ENCODE results near the gene MAN2B1.
"Not testable (repeated sequence)": the region's sequence is repeated elsewhere in the genome, so short reads cannot be mapped to it uniquely, and the experiment has no call there.

The MAN2B1 gene

GRCh38 chr19:12666265-12667048 lies at the start of gene MAN2B1, which contains the start of gene WDR83:
TSS of gene MAN2B1 (minus strand) at chr19:12666742. CDS start at chr19:12666701, 41 bp downstream.
TSS of gene WDR83 (plus strand) at chr19:12666807. CDS start at chr19:12669791, 2,984 bp downstream.
- Histone ChIP-seq H3K27ac (ENCODE audit: low read depth, low read length) (peak within 1 kb of the TSS; percentile 73), H3K4me3 (ENCODE audit: low read depth in 1 of 2, low read length in 2 of 2) (peak within 1 kb of the TSS; percentile 72 to 94), H3K9ac (ENCODE audit: low read length) (peak within 1 kb of the TSS; percentile 96), H3K9me3 (ENCODE audit: low read length) (no peaks in the 10 kb centered on the region), H3K27me3 (ENCODE audit: control insufficient read depth in 1 of 2, insufficient read depth in 2 of 2, low read length in 2 of 2) (no peaks in the 10 kb centered on the region), H3K4me1 (ENCODE audit: insufficient read depth, low read length) (peaks cover 40% of the 10 kb centered on the region), H3K36me3 (ENCODE audit: insufficient read depth, low read length) (peaks cover 18% of the 10 kb centered on the region)

- Histone ChIP-seq H3K4me1 (ENCODE audit: insufficient read depth, low read length) (peaks cover 14% of the 10 kb centered on the region), H3K4me3 (ENCODE audit: low read depth in 1 of 2, low read length in 2 of 2) (no peak overlapping the region), H3K27me3 (ENCODE audit: control insufficient read depth in 1 of 2, insufficient read depth in 2 of 2, low read length in 2 of 2) (no peaks in the 10 kb centered on the region), H3K36me3 (ENCODE audit: insufficient read depth, low read length) (peaks cover 48% of the 10 kb centered on the region), H3K27ac (ENCODE audit: low read depth, low read length) (no peak overlapping the region), H3K9me3 (ENCODE audit: low read length) (no peaks in the 10 kb centered on the region), H3K9ac (ENCODE audit: low read length) (no peak overlapping the region)
Observed at GRCh38 chr19:12715929-12716328, 49.4 kb upstream of the MAN2B1 start.

GRCh38 chr19:12715102-12715501 lies 48.6 kb upstream of the MAN2B1 start:
- H3K4me3 ChIP-seq (ENCODE audit: low read depth in 1 of 2, low read length in 2 of 2) = no peak overlapping the region
- peaks cover 7% of the 10 kb centered on the region for H3K4me1 ChIP-seq (ENCODE audit: insufficient read depth, low read length)
- no peak overlapping the region for H3K9ac ChIP-seq (ENCODE audit: low read length)
- peaks cover 56% of the 10 kb centered on the region for H3K36me3 ChIP-seq (ENCODE audit: insufficient read depth, low read length)
- no peaks in the 10 kb centered on the region for H3K27me3 ChIP-seq (ENCODE audit: control insufficient read depth in 1 of 2, insufficient read depth in 2 of 2, low read length in 2 of 2)
- H3K9me3 ChIP-seq (ENCODE audit: low read length) = no peaks in the 10 kb centered on the region
- H3K27ac ChIP-seq (ENCODE audit: low read depth, low read length) = no peak overlapping the region

- H3K9me3 ChIP-seq (ENCODE audit: low read length); H3K4me1 ChIP-seq (ENCODE audit: insufficient read depth, low read length); H3K27me3 ChIP-seq (ENCODE audit: control insufficient read depth in 1 of 2, insufficient read depth in 2 of 2, low read length in 2 of 2); H3K27ac ChIP-seq (ENCODE audit: low read depth, low read length); H3K9ac ChIP-seq (ENCODE audit: low read length); H3K4me3 ChIP-seq (ENCODE audit: low read depth in 1 of 2, low read length in 2 of 2): not testable (repeated sequence)
- H3K36me3 ChIP-seq (ENCODE audit: insufficient read depth, low read length) = peaks cover 64% of the 10 kb centered on the region
Observed at GRCh38 chr19:12713304-12713703, 46.8 kb upstream of the MAN2B1 start.

GRCh38 chr19:12712077-12712476 lies 45.5 kb upstream of the MAN2B1 start:
- H3K36me3 ChIP-seq (ENCODE audit: insufficient read depth, low read length) = peaks cover 71% of the 10 kb centered on the region
- H3K4me3 ChIP-seq (ENCODE audit: low read depth in 1 of 2, low read length in 2 of 2); H3K9ac ChIP-seq (ENCODE audit: low read length); H3K9me3 ChIP-seq (ENCODE audit: low read length); H3K27ac ChIP-seq (ENCODE audit: low read depth, low read length); H3K4me1 ChIP-seq (ENCODE audit: insufficient read depth, low read length); H3K27me3 ChIP-seq (ENCODE audit: control insufficient read depth in 1 of 2, insufficient read depth in 2 of 2, low read length in 2 of 2): not testable (repeated sequence)

GRCh38 chr19:12711187-12711586 lies 44.6 kb upstream of the MAN2B1 start:
- no peaks in the 10 kb centered on the region for H3K9me3 ChIP-seq (ENCODE audit: low read length)

GRCh38 chr19:12708641-12709040 lies 42.1 kb upstream of the MAN2B1 start:
- no peaks in the 10 kb centered on the region for H3K4me1 ChIP-seq (ENCODE audit: insufficient read depth, low read length)
- H3K4me3 ChIP-seq (ENCODE audit: low read depth in 1 of 2, low read length in 2 of 2) = no peak overlapping the region
- H3K27ac ChIP-seq (ENCODE audit: low read depth, low read length) = no peak overlapping the region
- H3K9me3 ChIP-seq (ENCODE audit: low read length) = no peaks in the 10 kb centered on the region
- no peak overlapping the region for H3K9ac ChIP-seq (ENCODE audit: low read length)
- H3K27me3 ChIP-seq (ENCODE audit: control insufficient read depth in 1 of 2, insufficient read depth in 2 of 2, low read length in 2 of 2) = no peaks in the 10 kb centered on the region
- peaks cover 68% of the 10 kb centered on the region for H3K36me3 ChIP-seq (ENCODE audit: insufficient read depth, low read length)

More at GRCh38 chr19:12711187-12711586, 44.6 kb upstream of the MAN2B1 start:
- H3K36me3 ChIP-seq (ENCODE audit: insufficient read depth, low read length) = peaks cover 73% of the 10 kb centered on the region
- no peak overlapping the region for H3K9ac ChIP-seq (ENCODE audit: low read length)
- H3K27me3 ChIP-seq (ENCODE audit: control insufficient read depth in 1 of 2, insufficient read depth in 2 of 2, low read length in 2 of 2) = no peaks in the 10 kb centered on the region
- H3K4me3 ChIP-seq (ENCODE audit: low read depth in 1 of 2, low read length in 2 of 2) = no peak overlapping the region
- no peak overlapping the region for H3K27ac ChIP-seq (ENCODE audit: low read depth, low read length)
- H3K4me1 ChIP-seq (ENCODE audit: insufficient read depth, low read length) = no peaks in the 10 kb centered on the region

GRCh38 chr19:12706332-12706718 lies 39.8 kb upstream of the MAN2B1 start:
- Histone ChIP-seq H3K4me1 (ENCODE audit: insufficient read depth, low read length) (no peaks in the 10 kb centered on the region), H3K27me3 (ENCODE audit: control insufficient read depth in 1 of 2, insufficient read depth in 2 of 2, low read length in 2 of 2) (no peaks in the 10 kb centered on the region), H3K36me3 (ENCODE audit: insufficient read depth, low read length) (peaks cover 82% of the 10 kb centered on the region)

GRCh38 chr19:12705654-12706331 lies 39.3 kb upstream of the MAN2B1 start:
- Histone ChIP-seq H3K9ac (ENCODE audit: low read length) (no peak overlapping the region), H3K4me1 (ENCODE audit: insufficient read depth, low read length) (no peaks in the 10 kb centered on the region), H3K27ac (ENCODE audit: low read depth, low read length) (no peak overlapping the region), H3K9me3 (ENCODE audit: low read length) (no peaks in the 10 kb centered on the region), H3K4me3 (ENCODE audit: low read depth in 1 of 2, low read length in 2 of 2) (no peak overlapping the region), H3K36me3 (ENCODE audit: insufficient read depth, low read length) (peaks cover 82% of the 10 kb centered on the region), H3K27me3 (ENCODE audit: control insufficient read depth in 1 of 2, insufficient read depth in 2 of 2, low read length in 2 of 2) (no peaks in the 10 kb centered on the region)

More at GRCh38 chr19:12706332-12706718, 39.8 kb upstream of the MAN2B1 start:
- H3K9me3 ChIP-seq (ENCODE audit: low read length) = no peaks in the 10 kb centered on the region
- no peak overlapping the region for H3K27ac ChIP-seq (ENCODE audit: low read depth, low read length)
- H3K9ac ChIP-seq (ENCODE audit: low read length) = no peak overlapping the region
- no peak overlapping the region for H3K4me3 ChIP-seq (ENCODE audit: low read depth in 1 of 2, low read length in 2 of 2)

GRCh38 chr19:12705169-12705568 lies 38.6 kb upstream of the MAN2B1 start:
- Histone ChIP-seq H3K27me3 (ENCODE audit: control insufficient read depth in 1 of 2, insufficient read depth in 2 of 2, low read length in 2 of 2) (no peaks in the 10 kb centered on the region), H3K36me3 (ENCODE audit: insufficient read depth, low read length) (peaks cover 77% of the 10 kb centered on the region), H3K4me1 (ENCODE audit: insufficient read depth, low read length) (no peaks in the 10 kb centered on the region), H3K9me3 (ENCODE audit: low read length) (no peaks in the 10 kb centered on the region), H3K27ac (ENCODE audit: low read depth, low read length) (no peak overlapping the region), H3K9ac (ENCODE audit: low read length) (no peak overlapping the region), H3K4me3 (ENCODE audit: low read depth in 1 of 2, low read length in 2 of 2) (no peak overlapping the region)

- no peak overlapping the region for H3K4me3 ChIP-seq (ENCODE audit: low read depth in 1 of 2, low read length in 2 of 2)
- H3K9me3 ChIP-seq (ENCODE audit: low read length) = no peaks in the 10 kb centered on the region
- no peak overlapping the region for H3K27ac ChIP-seq (ENCODE audit: low read depth, low read length)
- no peaks in the 10 kb centered on the region for H3K4me1 ChIP-seq (ENCODE audit: insufficient read depth, low read length)
- no peaks in the 10 kb centered on the region for H3K27me3 ChIP-seq (ENCODE audit: control insufficient read depth in 1 of 2, insufficient read depth in 2 of 2, low read length in 2 of 2)
- H3K9ac ChIP-seq (ENCODE audit: low read length) = no peak overlapping the region
- peaks cover 58% of the 10 kb centered on the region for H3K36me3 ChIP-seq (ENCODE audit: insufficient read depth, low read length)
Observed at GRCh38 chr19:12703046-12703445, 36.5 kb upstream of the MAN2B1 start.

Measured in muscle layer of colon (tissue), 2 donors.